HG03064 (cell line): ENCODE results near the gene ZNF43.
"Not testable (repeated sequence)": the region's sequence is repeated elsewhere in the genome, so short reads cannot be mapped to it uniquely, and the experiment has no call there.

Experiments used
- ATAC-seq: cut with Tn5 transposase; IDR thresholded peaks from one replicate; pipeline ENCODE4 v1.9.1; 2021; ENCODE audit warnings: low read depth; ENCODE audit not compliant: unreplicated experiment

ZNF43 gene

GRCh38 chr19:21835810-21836444 is at the start of gene ZNF43:
TSS of gene ZNF43 (minus strand) at chr19:21836182. CDS start at chr19:21836038, 144 bp downstream.
- ATAC-seq, result peak; percentile 99

- not testable (repeated sequence) for ATAC-seq
Measured at GRCh38 chr19:21885516-21885915, 49.5 kb upstream of the ZNF43 start.

- not testable (repeated sequence) for ATAC-seq
Measured at GRCh38 chr19:21884786-21885185, 48.8 kb upstream of the ZNF43 start.

- ATAC-seq, result no peak
Measured at GRCh38 chr19:21883516-21883915, 47.5 kb upstream of the ZNF43 start.

GRCh38 chr19:21880761-21881160 is 44.8 kb upstream of the ZNF43 start:
- not testable (repeated sequence) for ATAC-seq

DNA sequence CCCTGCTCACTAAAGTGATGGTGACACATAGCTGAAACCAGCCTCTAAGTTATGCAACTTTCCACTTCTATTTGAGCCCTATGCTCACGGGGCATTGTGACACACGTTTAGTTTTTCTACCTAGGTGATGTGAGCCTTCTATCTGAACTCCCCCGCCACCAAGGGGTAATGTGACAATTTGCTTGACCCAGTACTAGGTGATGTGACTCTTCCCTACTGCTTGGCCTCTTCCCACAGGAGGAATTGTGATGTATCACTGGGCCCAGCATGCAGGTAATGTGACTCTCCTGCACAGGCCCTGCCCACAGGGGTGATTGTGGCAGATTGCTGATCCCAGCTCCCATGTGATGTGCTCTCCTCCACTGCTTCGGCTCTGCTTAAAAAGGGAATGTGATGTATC is 42.7 kb upstream of the ZNF43 start:
- ATAC-seq, result no peak

DNA sequence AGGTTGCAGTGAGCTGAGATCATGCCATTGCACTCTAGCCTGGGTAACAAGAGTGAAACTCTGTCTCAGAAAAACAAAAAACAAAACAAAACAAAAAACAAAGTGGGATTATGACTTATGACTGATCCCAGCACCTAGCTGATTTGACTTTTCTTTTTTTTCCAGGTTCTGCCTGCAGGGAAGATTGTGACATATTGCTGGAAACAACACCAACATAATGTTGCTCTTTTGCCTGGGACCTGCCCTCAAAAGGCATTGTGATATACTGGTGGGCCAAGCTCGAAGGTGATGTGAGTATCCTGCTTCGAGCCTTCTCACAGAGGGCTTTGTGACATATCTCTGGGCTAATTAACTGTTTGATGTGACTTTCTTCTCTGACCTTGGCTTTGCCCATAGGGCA is 42.0 kb upstream of the ZNF43 start:
- no peak for ATAC-seq

DNA sequence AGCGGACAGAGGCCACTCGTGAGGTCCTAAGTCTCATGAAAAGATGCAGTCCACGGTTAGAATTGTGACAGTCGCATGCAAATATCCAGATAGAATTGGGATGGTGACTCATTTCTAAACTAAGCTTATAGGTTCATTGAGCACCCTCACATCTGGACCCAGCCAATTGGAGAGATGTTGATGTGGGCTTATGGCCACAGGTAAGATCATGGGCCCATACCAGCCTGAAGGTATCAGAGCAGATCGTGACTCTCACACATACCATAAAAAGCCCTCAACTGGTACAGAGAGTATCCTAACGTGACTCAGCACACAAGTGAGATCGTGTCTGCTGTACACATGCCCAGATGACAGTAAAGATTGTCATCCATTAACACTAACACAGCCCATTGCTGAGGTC is 40.6 kb upstream of the ZNF43 start:
- ATAC-seq, result not testable (repeated sequence)

DNA sequence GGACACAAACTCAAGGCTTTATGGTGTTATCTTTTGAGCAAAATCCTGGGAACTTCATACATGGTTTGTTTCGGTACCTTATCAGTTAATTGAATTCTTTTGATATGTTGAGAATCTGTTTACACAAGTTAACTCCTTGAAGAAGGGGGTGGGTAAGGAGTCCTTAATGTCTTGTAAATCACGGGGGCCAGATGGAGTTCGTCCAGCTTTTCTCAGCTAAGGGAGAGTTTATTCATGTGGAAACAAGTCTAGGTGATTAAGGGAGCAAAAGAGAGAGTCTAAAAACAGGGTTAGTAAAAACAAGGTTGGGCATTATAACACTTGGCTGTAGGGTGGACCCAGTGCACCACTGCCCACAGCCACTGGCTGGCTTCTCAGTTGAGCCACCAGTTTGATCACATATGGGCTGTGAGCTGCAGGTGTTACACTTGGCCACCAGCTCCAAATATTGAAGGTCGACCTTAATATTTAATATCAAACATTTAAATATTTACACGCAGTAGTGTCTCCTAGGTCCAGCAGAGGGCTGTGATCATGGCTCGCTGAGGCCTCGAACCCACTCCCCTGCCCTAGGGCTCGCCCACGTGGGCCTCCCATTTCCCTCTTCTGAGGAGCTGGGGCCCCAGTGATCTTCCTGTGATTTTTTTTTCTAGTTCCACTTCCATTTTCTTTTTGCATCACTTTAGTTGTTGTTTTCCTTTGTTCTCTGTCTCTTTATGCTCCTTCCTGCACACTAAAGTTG is 21.0 kb upstream of the ZNF43 start:
- no peak for ATAC-seq

DNA sequence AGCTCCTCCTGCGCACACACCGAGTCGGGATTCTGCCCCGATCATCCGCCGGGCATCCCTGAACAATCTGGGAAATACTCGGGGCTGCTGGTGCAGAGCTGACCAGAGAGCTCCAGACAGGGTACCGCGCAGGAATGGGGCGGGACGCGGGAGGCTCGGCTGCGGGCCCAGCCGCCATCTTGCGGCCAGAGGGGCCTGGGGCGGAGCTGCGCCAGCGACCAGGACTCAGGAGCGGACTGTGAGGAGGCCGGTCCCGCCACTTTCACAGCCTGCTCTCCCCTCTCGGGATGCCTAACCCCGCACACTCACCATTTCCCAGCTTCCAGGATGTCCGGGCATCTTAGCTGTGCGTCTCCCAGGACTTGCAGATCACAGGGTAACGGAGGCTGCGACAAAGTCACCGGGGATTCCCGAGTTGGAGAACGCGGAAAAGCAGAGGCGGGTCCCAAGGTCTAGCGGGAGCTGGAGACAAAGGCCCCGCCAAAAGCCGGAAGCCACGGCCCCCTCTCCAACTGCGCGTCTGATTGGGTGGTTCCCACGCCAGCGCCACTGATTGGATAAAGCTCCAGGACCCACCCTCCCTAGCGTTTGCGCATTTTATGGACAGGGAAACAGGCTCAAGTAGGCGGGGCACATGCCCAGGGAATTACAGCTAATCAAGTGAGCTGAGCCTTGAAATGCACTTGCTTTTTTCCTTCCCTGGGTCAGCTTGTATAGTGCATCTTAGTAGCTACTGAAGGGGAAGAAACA is 15.8 kb upstream of the ZNF43 start:
- ATAC-seq, result peak; percentile 90

DNA sequence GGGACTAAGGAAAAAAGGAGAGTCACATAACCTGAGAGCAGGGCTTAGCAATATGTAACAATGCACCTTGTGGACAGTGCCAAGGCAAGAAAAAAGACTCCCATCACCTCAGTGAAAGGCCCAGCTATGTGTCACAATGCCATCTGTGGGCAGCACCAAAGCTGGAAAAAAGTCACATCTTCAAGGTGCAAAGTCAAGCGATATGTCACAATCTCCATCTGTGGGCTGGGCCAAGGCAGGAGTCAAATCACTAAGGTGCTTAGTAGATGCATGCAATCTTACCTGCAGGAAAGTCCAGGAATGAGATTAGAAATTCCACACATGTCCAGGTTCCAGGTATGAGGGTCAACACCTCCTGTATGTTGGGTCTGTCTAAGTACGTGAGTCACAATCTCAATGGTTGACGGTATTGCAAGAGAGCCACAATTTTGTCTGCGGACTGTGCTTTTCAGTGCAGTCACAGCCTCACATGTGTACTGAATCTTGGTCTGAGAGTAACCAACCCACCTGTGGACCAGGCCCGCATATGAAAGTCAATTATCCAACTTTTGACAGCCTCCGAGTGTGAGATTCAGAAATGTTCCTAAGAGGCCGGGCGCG is 14.8 kb upstream of the ZNF43 start:
- ATAC-seq, result no peak

GRCh38 chr19:21848706-21849105 is 12.7 kb upstream of the ZNF43 start:
- no peak for ATAC-seq

- no peak for ATAC-seq
Measured at GRCh38 chr19:21843081-21843480, 7.1 kb upstream of the ZNF43 start.

DNA sequence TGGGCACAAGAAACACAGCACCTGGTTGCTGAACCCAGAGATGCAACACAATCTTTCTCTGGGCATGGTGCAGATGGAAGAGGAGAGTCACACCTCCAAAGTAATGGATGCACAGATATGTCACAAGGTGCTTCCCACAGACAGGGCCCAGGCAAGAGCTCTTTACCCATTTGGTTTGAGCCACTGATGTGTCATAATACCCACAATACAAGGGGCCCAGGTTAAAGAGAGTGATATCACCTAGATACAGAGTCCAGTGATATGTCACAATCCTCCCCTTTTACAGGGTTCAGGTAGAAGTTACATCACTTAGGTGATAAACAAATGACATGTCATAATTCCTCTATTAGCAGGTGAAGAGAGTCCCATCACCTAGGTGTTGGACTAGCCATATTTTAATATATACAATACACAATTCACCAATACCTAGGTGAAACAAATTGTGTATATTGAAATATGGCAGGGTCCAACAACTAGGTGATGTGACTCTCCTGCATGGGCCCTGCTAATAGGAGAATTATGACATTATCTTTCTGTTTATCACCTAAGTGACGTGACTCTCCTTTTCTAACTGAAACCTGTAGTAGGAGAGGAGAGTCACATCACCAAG is 5.6 kb upstream of the ZNF43 start:
- no peak for ATAC-seq

GRCh38 chr19:21841081-21841480 is 5.1 kb upstream of the ZNF43 start:
- no peak for ATAC-seq

GRCh38 chr19:21839976-21840375 is 4.0 kb upstream of the ZNF43 start:
- no peak for ATAC-seq

GRCh38 chr19:21838646-21839045 is 2.7 kb upstream of the ZNF43 start:
- no peak for ATAC-seq

DNA sequence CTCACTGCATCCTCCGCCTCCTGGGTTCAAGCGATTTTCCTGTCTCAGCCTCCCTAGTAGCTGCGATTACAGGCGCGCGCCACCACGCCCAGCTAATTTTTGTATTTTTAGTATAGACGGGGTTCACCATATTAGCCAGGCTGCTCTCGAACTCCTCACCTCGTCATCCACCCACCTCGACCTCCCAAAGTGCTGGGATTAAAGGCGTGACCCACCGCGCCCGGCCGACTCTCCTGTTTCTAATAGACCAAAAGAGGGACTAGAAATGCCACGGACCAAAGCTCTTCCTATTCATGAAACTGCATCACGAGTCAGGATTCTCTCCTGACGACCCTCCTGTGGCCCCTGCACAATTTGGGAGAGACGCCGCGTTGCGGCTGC is 563 bp downstream of the ZNF43 start:
- no peak for ATAC-seq

GRCh38 chr19:21833733-21834132 is 2.2 kb downstream of the ZNF43 start:
- no peak for ATAC-seq

GRCh38 chr19:21824679-21825078 is 11.3 kb downstream of the ZNF43 start:
- ATAC-seq, result no peak

- ATAC-seq, result no peak
Measured at GRCh38 chr19:21823224-21823623, 12.8 kb downstream of the ZNF43 start.
